HepG2 (cell line): ENCODE data around the gene MTO1. TPM values are rescaled to one million over a fixed set of nuclear protein-coding genes. Genes with fewer than 3 reads are reported as not detected.

Source experiments
- ATF2 ChIP-seq: sonication (generic); formaldehyde crosslinking; IDR thresholded peaks from 2 replicates; pipeline ENCODE4 v1.4.0; 2020; ENCODE audit warnings: missing genetic modification reagents
- ATF3 ChIP-seq: sonication (generic); formaldehyde crosslinking; IDR thresholded peaks from 2 replicates; pipeline ENCODE4 v1.4.0; 2020; ENCODE audit warnings: missing genetic modification reagents
- BRD4 ChIP-seq: sonication (generic); formaldehyde crosslinking; IDR thresholded peaks from 2 replicates; pipeline ENCODE4 v1.4.0; 2020; ENCODE audit warnings: missing genetic modification reagents
- CCAR2 ChIP-seq: fragments of 200-400 bp; formaldehyde crosslinking; optimal IDR thresholded peaks from 2 replicates; pipeline ENCODE3; 2018; ENCODE audit warnings: low read depth, mild to moderate bottlenecking, low read length, moderate library complexity
- FOXC1 ChIP-seq: sonication (generic); formaldehyde crosslinking; IDR thresholded peaks from 2 replicates; pipeline ENCODE4 v1.8.0; 2022; ENCODE audit warnings: mild to moderate bottlenecking, missing genetic modification reagents, borderline replicate concordance
- KDM5B ChIP-seq: sonication (generic); formaldehyde crosslinking; IDR thresholded peaks from 2 replicates; pipeline ENCODE4 v1.4.0; 2020; ENCODE audit warnings: missing genetic modification reagents, mild to moderate bottlenecking, borderline replicate concordance
- POLR2A ChIP-seq, 2 experiments: IDR thresholded peaks; 2 replicates each; pipeline ENCODE4 v1.6.1; 2011; ENCODE audit warnings: low read depth in 2 of 2, low read length in 2 of 2, mild to moderate bottlenecking in 1 of 2, moderate library complexity in 1 of 2; ENCODE audit not compliant: insufficient read depth in 1 of 2
- RARA ChIP-seq: IDR thresholded peaks from 2 replicates; pipeline ENCODE4 v1.6.1; 2016; ENCODE audit warnings: missing genetic modification reagents, missing compliant biosample characterization
- SP4 ChIP-seq: sonication (generic); formaldehyde crosslinking; IDR thresholded peaks from 2 replicates; pipeline ENCODE4 v1.8.1; 2023; ENCODE audit warnings: mild to moderate bottlenecking, missing genetic modification reagents
- TIGD3 ChIP-seq: sonication (generic); formaldehyde crosslinking; IDR thresholded peaks from 2 replicates; pipeline ENCODE4 v1.5.1; 2020; ENCODE audit warnings: mild to moderate bottlenecking, missing genetic modification reagents, borderline replicate concordance
- YEATS4 ChIP-seq: sonication (generic); formaldehyde crosslinking; IDR thresholded peaks from 2 replicates; pipeline ENCODE4 v1.4.0; 2020; ENCODE audit warnings: missing genetic modification reagents, borderline replicate concordance
- ZBTB43 ChIP-seq: sonication (generic); formaldehyde crosslinking; conservative IDR thresholded peaks from 2 replicates; pipeline ENCODE4 v1.4.0; 2020; ENCODE audit warnings: missing genetic modification reagents
- ZBTB46 ChIP-seq: sonication (generic); formaldehyde crosslinking; IDR thresholded peaks from 2 replicates; pipeline ENCODE4 v1.4.0; 2020; ENCODE audit warnings: mild to moderate bottlenecking, missing genetic modification reagents, borderline replicate concordance
- ZFP91 ChIP-seq: sonication (generic); formaldehyde crosslinking; IDR thresholded peaks from 2 replicates; pipeline ENCODE4 v1.9.0; 2022; ENCODE audit warnings: missing genetic modification reagents, mild to moderate bottlenecking, borderline replicate concordance
- ZNF263 ChIP-seq: sonication (generic); formaldehyde crosslinking; IDR thresholded peaks from 2 replicates; pipeline ENCODE4 v1.4.0; 2020; ENCODE audit warnings: missing genetic modification reagents
- ZNF704 ChIP-seq: sonication (generic); formaldehyde crosslinking; IDR thresholded peaks from 2 replicates; pipeline ENCODE4 v1.8.1; 2023; ENCODE audit warnings: mild to moderate bottlenecking, inconsistent platforms, moderate library complexity, missing genetic modification reagents, borderline replicate concordance
- ZNF766 ChIP-seq: sonication (generic); formaldehyde crosslinking; IDR thresholded peaks from 2 replicates; pipeline ENCODE4 v1.5.0; 2020; ENCODE audit warnings: missing genetic modification reagents, borderline replicate concordance
- ZNF891 ChIP-seq: sonication (generic); formaldehyde crosslinking; IDR thresholded peaks from 2 replicates; pipeline ENCODE4 v1.5.0; 2020; ENCODE audit warnings: mild to moderate bottlenecking, missing genetic modification reagents
- ZSCAN9 ChIP-seq: IDR thresholded peaks from 2 replicates; pipeline ENCODE4 v1.6.1; 2016; ENCODE audit warnings: borderline replicate concordance
- polyA plus RNA-seq, 8 experiments: library from polyadenylated mRNA; depleted of rRNA in 3 of 8; stranded (reverse) in 7 of 8; unstranded in 1 of 8; fragments of >200 nt; fragmentation: Illumina TruSeq in 4 of 8; extraction: Trizol in 4 of 8; gene quantifications; 2 replicates each; pipeline versions ENCODE4 v1.2.1 to v1.2.3, GENCODE V29; 2011 to 2016; ENCODE audit warnings: low read depth in 4 of 8, missing spikeins in 1 of 8, mixed read lengths in 1 of 8; ENCODE audit not compliant: insufficient read depth in 1 of 8
- total RNA-seq, 5 experiments: library from RNA; depleted of rRNA; stranded (reverse); fragments of >200 nt; fragmentation: Illumina TruSeq; extraction: Trizol; gene quantifications; 2 replicates each; pipeline ENCODE4 v1.2.3, GENCODE V29; 2016; ENCODE audit warnings: low read depth in 1 of 5

MTO1 gene
- total and polyA plus RNA-seq, 2 of the 13 experiments (the other 11 are each of a cell fraction or from before 2014, with no cell fraction given) = 21.1 to 45.3 TPM

- TF ChIP-seq ATF3 (no peak), FOXC1 (CRISPR knock-in tag) (0 out of 2 replicates have a peak, but pooled peaks have one; percentile 52), RARA (CRISPR knock-in tag) (peak; percentile 64; the same call in 1 of the 2 replicates), ZNF263 (CRISPR knock-in tag) (no peak; the same call in 1 of the 2 replicates), ZSCAN9 (CRISPR knock-in tag) (no peak; the same call in 1 of the 2 replicates), SP4 (CRISPR knock-in tag) (peak; percentile 77), YEATS4 (CRISPR knock-in tag) (peak; percentile 95), ATF2 (CRISPR knock-in tag) (peak; percentile 70; the same call in 1 of the 2 replicates), KDM5B (CRISPR knock-in tag) (peak; percentile 85; the same call in 1 of the 2 replicates), ZBTB43 (CRISPR knock-in tag) (0 out of 2 replicates have a peak, but pooled peaks have one; percentile 71), POLR2A (IDR thresholded peaks at IDR 0.05; ENCODE audit: insufficient read depth in 1 of 2, low read depth in 2 of 2, low read length in 2 of 2) (peak; percentile 77 to 81), BRD4 (CRISPR knock-in tag) (peak; percentile 90), ZBTB46 (CRISPR knock-in tag) (no peak), ZNF704 (CRISPR knock-in tag) (peak; percentile 69; the same call in 1 of the 2 replicates), ZNF766 (peak; percentile 55; the same call in 1 of the 2 replicates), TIGD3 (CRISPR knock-in tag) (no peak), ZNF891 (CRISPR knock-in tag) (peak; percentile 80; the same call in 1 of the 2 replicates), ZFP91 (CRISPR knock-in tag) (peak; percentile 86), CCAR2 (no peak)
These were observed 62.0 kb downstream of the MTO1 start (continued) for GRCh38 chr6:73523434-73524123.
